Esophagus squamous epithelium (tissue), 4 donors: ENCODE measurements around the gene CLSTN2.

Experiments
- POLR2A ChIP-seq, 4 donors: fragments of 450-650 bp; IDR thresholded peaks; one replicate each; pipeline ENCODE4 v1.6.1; 2017; ENCODE audit warnings: antibody characterized with exemption in 4 of 4, mild to moderate bottlenecking in 4 of 4, moderate library complexity in 3 of 4
- TF ChIP-seq, protein P1 (sequence below), 6 experiments: fragments of 450-650 bp in 4 of 6; fragments of 200-600 bp in 2 of 6; sonication (generic) in 2 of 6; IDR thresholded peaks; one replicate each; pipeline ENCODE4 v1.5.1; 2016 to 2019; ENCODE audit warnings: antibody characterized with exemption in 6 of 6, mild to moderate bottlenecking in 4 of 6, moderate library complexity in 4 of 6

DNA sequence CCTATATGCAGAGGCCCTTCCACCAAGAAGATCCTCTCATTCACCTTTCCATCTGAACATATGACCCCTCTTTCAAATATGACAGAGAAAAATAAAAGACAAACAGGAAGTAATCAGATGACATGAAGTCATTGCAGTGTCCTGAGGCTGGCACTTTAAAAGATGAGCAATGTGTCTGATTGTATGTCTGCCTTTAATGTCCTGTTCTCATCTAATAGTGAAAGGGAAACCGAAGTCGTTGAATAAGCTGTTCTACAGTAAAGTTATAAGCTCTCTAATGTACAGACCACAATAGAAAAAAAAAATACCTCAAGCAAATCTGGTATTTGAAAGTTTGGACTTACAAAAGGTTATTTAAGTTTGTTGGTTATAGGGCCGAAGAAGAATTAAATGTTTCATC, 243.0 kb downstream of the CLSTN2 start:
- TF ChIP-seq, protein P1, sequence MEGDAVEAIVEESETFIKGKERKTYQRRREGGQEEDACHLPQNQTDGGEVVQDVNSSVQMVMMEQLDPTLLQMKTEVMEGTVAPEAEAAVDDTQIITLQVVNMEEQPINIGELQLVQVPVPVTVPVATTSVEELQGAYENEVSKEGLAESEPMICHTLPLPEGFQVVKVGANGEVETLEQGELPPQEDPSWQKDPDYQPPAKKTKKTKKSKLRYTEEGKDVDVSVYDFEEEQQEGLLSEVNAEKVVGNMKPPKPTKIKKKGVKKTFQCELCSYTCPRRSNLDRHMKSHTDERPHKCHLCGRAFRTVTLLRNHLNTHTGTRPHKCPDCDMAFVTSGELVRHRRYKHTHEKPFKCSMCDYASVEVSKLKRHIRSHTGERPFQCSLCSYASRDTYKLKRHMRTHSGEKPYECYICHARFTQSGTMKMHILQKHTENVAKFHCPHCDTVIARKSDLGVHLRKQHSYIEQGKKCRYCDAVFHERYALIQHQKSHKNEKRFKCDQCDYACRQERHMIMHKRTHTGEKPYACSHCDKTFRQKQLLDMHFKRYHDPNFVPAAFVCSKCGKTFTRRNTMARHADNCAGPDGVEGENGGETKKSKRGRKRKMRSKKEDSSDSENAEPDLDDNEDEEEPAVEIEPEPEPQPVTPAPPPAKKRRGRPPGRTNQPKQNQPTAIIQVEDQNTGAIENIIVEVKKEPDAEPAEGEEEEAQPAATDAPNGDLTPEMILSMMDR (IDR thresholded peaks at IDR 0.05): no peak
- no peak for TF ChIP-seq POLR2A (IDR thresholded peaks at IDR 0.05)
